AG09319 (cell line): ENCODE results near the gene KAT2B.

Source experiments
- DNase-seq: peaks from one replicate; pipeline ENCODE4 v3.0.0-alpha.2; 2010; ENCODE audit warnings: low read depth; ENCODE audit errors: extremely low read depth
- CTCF ChIP-seq: IDR thresholded peaks from 2 replicates; pipeline ENCODE4 v1.5.1; 2011; ENCODE audit warnings: low read depth, mild to moderate bottlenecking, inconsistent platforms, low read length, moderate library complexity

Gene KAT2B

GRCh38 chr3:20154928-20155327 is 114.7 kb downstream of the KAT2B start:
- no peak for DNase-seq
- TF ChIP-seq CTCF: no peak

- TF ChIP-seq CTCF: no peak
- DNase-seq: no peak
Measured at GRCh38 chr3:20160230-20160629, 120.0 kb downstream of the KAT2B start.

GRCh38 chr3:20161714-20162113 is 121.5 kb downstream of the KAT2B start:
- TF ChIP-seq CTCF: no peak
- no peak for DNase-seq

GRCh38 chr3:20173844-20174410 is 133.7 kb downstream of the KAT2B start:
- DNase-seq: no peak
- no peak for TF ChIP-seq CTCF

GRCh38 chr3:20181276-20181675 is 141.0 kb downstream of the KAT2B start:
- no peak for TF ChIP-seq CTCF
- DNase-seq: no peak

- no peak for TF ChIP-seq CTCF
- DNase-seq: no peak
Measured at GRCh38 chr3:20182206-20182605, 142.0 kb downstream of the KAT2B start.

- no peak for DNase-seq
- no peak for TF ChIP-seq CTCF
Measured at GRCh38 chr3:20185331-20185678, 145.1 kb downstream of the KAT2B start.
